CD4-positive, alpha-beta T cell treated with Interferon gamma for 1 hour (primary cell): ENCODE data around the gene CPZ.

ENCODE experiments used
- DNase-seq: peaks from one replicate; pipeline ENCODE4 v3.0.0-alpha.2; 2020

The CPZ gene

GRCh38 chr4:8581094-8581861 is 11.3 kb upstream of the CPZ start:
- DNase-seq = no peak

DNA sequence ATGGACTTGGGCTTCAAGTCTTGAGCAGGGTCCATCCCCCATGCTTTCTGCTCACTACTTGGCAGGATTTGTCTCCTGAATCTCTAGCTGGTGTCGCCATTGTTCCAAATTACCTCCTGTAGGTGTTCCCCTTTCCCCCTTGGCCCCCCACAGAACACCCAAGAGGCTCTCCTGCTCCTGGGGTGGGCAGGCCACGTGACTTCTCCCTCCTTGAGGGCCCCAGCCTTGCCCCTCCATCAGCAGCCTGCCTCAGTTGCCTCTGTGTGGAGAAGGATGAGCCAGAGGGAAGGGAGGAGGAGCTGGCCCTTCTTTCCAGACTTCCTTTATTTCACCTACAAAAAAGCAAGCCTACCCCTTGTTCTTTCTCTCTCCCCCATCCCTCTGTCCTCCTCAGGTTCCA is 10.5 kb upstream of the CPZ start:
- DNase-seq = no peak

- DNase-seq = no peak
These were observed 10.1 kb upstream of the CPZ start for GRCh38 chr4:8582436-8582835.

- DNase-seq = no peak
These were observed 9.5 kb upstream of the CPZ start for GRCh38 chr4:8582941-8583654.

DNA sequence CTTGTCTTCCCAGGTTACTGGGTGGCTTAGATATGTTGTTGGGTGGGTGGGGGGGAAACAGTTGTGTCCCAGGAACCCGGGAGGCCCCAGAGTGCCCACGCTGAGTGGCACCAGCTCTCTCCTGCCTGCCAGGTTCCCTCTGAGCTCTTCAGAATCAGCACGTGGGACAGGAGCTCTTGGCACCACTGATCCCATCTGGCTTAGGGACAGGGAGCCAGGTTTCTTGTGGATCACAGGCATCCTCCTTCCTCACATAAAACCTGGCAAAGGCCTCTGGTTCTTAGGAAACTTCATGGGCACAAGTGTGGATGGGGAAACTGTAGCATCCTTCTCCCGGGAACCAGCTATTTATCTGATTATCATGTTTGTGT is 8.9 kb upstream of the CPZ start:
- no peak for DNase-seq

GRCh38 chr4:8585186-8585585 is 7.4 kb upstream of the CPZ start:
- no peak for DNase-seq

GRCh38 chr4:8585721-8586212 is 6.8 kb upstream of the CPZ start:
- no peak for DNase-seq

DNA sequence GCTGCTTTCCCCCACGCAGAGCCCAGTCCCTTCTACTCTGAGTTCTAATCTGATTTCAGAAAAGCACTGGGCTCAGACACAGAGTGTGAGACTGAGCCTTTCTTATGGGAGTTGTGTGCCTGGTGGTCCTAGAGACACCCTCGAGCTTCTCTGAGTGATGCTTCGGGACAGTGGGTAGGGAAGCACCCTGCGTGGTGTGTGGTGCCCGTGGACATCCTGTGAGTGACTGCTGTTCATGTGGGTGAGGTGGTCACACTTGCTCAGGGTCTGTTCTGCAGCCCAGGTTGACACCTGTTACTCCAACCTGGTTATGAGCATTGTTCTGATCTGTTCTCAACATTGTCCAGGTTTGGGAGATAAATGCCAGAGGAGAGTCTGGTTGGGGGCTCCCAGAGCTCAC is 6.3 kb upstream of the CPZ start:
- DNase-seq = no peak

DNA sequence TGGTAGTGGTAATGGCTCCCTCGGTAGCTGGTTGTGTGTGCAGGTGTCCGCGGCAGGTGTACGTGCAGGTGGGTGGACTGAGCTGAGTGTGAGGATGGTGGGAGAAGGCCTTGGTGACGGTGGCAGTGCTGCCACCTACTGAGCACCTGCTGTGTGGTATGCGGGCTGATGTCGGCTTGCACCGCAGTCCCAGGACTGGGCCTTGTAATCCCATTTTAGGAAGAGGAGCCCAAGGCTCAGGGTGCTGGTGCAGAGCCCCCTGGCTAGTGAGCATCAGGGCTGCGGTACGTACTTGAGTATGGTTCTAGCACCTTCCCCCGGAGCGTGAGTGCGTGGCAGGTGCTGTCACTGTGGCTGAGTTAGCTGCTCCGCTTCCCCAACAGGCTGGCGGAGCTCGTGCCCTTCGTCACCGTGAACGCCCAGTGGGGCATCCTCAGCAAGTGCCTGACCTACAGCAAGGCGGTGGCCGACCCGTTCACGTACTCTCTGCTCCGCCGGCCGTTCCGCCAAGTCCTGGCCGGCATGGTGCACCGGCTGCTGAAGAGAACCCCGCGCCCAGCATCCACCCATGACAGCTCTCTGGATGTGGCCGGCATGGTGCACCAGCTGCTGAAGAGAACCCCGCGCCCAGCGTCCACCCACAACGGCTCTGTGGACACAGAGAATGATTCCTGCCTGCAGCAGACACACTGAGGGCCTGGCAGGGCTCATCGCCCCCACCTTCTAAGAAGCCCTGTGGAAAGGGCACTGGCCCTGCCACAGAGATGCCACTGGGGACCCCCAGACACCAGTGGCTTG is 5.7 kb upstream of the CPZ start:
- DNase-seq = no peak

GRCh38 chr4:8587469-8588195 is 4.9 kb upstream of the CPZ start:
- no peak for DNase-seq

DNA sequence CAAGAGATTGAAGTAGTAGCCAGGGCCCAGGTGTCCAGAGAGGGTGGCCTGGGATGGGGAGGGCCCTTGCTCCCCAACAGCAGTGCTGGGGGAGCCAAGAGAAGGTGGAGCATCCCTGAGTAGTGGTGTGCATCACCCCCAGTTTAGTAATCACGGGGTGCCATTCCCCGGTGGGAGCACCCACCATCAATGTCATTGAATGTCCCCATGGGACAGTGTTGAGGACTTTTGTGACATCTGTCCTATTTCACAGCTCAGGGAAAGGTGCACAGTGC is 4.4 kb upstream of the CPZ start:
- no peak for DNase-seq

DNA sequence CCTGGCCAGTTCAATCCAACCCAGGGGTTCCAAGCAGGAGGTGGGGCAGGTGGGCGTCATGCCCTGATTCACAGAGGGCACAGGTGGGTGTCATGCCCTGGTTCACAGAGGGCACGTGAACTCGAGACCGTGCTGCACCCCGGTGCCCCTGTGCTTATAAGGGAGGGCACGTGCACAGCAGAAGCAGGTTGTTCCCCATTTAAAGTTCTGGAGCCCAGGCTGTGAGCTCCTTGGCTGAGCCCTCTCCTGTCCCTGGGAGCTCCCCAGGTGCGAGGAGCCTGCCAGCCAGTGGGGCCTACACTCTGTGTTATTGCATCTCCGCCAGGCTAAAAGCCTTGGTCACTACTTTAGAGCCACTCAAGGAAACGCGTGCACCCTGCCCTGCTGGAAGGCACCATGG is 3.2 kb upstream of the CPZ start:
- DNase-seq = no peak

DNA sequence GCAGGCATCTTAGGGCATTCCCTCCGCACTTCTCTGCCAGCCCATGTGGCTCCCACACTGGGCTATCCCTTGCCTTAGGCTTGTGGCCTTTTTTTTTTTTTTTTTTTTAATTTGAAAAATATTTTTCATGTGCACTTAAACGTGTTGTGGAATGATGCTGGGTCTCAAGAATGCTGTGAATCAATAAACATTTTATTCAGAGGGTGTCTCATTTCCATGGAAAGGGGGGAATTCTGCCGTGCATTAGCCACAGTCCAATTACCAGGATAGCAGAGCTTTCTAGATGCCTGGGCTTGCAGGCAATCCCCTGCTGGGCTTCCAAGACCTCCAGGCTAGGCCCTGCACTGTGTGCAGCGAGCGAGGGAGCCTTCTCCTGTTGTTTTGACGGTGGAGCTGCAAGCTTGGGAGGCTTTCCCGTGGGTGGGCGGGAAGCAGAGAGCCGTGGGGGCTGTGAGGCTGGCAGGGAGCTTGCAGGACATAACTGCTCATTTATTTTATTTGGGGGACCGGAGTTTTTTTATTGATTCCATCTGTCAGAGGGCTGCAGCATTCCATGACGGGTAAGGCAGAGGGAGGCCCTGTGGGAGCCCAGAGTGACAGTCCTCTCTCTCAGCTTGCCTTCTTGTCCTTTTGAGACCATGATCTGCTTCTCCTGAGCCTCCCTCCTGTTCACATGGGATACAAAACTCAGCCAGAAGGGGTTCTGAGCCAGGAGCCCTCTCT is 2.6 kb upstream of the CPZ start:
- no peak for DNase-seq

GRCh38 chr4:8590546-8590880 is 2.1 kb upstream of the CPZ start:
- no peak for DNase-seq

DNA sequence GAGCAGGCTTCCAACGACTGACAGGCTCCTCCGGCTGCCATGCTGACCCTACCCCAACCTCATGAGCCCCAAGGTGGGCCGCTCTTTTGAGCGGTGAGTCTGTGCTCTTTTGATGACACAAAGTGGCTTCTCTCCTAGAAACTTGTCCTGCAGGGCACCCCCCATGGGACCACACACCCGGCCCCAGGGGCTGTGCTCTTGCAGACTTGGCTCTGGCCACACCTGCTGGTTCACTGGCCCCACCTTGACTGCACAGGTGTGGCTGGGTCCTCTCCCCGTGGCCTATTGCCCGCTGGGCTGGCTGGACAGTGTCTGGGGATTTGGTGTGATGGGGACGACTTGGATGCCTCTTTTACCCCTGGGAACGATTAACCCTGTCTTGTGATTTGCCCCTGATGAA is 1.5 kb upstream of the CPZ start:
- DNase-seq = no peak

DNA sequence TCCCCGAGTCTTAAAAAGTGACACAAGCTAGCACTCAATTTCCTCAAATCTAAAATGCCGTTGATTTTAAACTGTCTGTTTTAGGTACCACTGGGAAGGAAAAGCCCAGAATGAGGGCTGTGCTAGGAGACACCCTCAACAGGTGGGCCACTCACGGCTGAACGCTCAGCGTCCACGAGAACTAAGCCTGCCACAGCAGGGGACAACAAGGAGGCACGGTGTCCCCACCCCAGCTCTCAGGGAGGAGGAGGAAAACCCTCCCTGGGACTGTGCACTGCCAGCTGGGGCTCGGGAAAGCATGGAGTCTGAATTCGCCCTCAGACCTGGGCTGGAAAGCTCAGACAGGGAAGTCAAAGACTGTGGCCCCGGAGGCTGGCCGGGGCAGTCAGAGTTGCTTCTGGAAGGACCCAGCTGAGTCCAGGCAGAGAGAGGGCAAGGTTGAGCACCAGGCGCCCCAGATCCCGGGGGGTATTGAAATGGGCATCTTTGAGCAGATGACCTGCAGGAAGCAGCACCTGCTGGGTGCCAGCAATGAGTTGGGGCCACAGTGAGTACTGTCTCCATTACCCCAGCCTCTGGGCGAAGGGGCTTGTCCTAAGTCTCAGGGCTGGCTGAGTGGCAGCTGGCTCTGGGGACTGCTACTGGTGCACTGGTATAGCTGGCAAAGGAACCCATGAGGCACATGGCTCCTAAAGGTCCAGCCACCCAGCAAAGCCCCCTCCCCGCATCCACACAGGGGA is 769 bp upstream of the CPZ start:
- no peak for DNase-seq

- DNase-seq = no peak
These were observed 915 bp downstream of the CPZ start for GRCh38 chr4:8593264-8594096.

DNA sequence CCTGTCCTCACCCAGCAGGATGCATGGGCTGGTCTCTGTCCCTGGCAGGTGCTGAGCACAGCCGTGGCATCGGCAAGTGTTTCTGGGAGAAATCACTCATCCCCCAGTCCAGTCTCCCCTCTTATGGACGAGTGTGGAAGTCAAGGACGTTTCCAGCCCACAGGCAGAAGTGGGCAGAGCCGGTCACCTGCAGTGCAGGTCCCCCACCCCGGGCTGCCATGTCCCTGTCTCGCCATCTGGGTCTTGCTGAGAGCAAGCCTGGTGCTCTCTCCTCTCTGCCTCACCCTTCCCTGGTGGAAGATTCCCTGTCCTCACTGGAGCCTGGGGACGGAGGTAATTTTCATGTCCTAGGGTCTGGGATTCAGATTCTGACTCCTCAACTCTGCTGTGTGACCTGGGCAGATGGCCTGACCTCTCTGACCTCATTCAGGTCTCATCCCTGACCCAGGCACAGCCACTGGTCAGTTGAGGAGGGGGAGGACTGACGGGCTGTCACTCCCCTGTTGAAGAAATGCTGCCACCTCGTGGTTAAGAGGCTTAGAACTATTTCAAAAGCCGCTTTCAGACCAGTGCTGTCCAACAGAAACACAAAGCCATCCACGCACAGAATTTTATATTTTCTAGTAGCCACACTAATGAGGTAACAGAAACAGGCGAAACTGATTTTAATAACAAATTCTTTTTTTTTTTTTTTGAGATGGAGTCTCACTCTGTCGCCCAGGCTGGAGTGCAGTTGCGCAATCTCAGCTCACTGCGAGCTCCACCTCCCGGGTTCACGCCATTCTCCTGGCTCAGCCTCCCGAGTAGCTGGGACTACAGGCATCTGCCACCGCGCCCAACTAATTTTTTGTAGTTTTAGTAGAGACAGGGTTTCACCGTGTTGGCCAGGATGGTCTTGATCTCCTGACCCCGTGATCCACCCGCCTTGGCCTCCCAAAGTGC is 1.8 kb downstream of the CPZ start:
- no peak for DNase-seq

DNA sequence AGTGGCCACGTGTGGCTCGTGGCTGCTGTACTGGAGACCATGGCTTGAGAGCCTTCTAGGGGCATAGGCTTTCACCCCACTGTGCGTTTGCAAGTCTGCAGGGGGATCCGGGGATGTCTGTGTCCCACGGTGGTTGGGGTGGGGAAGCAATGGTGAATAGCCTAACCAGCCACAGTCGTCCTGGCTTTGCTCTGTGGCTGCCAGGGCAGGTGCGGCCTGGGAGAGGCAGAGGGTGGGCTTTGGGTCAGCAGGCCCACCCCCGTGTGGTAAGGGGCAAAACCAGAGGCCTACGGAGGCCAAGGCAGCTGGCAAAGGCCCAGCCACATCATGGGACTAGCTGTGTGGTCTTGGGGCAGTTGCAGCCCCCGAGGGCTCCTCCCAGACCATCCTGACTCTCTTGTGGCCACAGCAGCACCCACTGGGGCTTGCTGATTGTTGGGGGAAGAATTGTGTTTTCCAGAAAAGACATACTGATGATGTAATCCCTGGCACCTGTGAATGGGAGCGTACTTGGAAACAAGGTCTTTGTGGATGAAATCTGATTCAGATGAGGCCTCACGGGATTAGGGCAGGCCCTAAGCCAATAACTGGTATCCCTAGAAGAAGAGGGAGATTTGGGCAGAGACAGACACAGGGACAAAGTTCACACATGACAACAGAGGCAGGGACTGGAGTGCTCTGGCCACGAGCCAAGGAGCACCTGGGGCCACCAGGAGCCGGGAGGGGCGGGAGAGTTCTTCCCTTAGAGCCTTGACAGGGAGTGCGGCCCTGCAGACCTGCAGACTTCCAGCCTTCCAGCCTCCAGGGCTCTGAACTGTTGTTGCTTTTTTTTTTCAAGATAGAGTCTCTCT is 2.9 kb downstream of the CPZ start:
- DNase-seq = no peak
